NB4 (cell line): ENCODE results near the gene PAX5.

ENCODE experiments used
- MAX ChIP-seq: IDR thresholded peaks from 2 replicates; pipeline ENCODE4 v1.6.1; 2011; ENCODE audit warnings: low read depth, low read length
- MYC ChIP-seq: IDR thresholded peaks from 2 replicates; pipeline ENCODE4 v1.6.1; 2011; ENCODE audit warnings: low read depth, low read length
- POLR2A ChIP-seq: IDR thresholded peaks from 2 replicates; pipeline ENCODE4 v1.6.1; 2011; ENCODE audit warnings: mild to moderate bottlenecking; ENCODE audit not compliant: insufficient read length; ENCODE audit errors: extremely low read depth
- TF ChIP-seq, protein P1 (sequence below): IDR thresholded peaks from one replicate; pipeline ENCODE4 v1.5.1; 2012; ENCODE audit warnings: low read depth, low read length

DNA sequence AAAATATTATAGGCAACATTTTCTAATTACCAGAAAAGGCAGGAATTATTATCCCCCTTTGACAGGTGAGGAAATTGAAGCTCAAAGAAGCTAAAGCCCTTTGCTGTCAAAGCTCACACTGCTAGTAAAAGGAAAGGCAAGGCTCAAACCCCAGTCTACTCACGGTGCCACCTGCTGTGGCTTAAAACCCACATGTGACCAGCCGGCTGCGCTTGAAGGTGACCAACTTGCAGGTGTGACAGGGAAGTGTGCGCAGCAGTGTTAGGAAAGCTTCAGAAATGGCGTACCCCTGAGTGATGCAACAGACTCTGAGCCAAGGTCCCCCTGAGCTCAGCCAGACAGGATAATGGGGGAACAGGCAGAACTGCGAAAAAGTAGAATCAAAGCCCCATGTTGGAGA, 45.2 kb downstream of the PAX5 start:
- TF ChIP-seq, protein P1, sequence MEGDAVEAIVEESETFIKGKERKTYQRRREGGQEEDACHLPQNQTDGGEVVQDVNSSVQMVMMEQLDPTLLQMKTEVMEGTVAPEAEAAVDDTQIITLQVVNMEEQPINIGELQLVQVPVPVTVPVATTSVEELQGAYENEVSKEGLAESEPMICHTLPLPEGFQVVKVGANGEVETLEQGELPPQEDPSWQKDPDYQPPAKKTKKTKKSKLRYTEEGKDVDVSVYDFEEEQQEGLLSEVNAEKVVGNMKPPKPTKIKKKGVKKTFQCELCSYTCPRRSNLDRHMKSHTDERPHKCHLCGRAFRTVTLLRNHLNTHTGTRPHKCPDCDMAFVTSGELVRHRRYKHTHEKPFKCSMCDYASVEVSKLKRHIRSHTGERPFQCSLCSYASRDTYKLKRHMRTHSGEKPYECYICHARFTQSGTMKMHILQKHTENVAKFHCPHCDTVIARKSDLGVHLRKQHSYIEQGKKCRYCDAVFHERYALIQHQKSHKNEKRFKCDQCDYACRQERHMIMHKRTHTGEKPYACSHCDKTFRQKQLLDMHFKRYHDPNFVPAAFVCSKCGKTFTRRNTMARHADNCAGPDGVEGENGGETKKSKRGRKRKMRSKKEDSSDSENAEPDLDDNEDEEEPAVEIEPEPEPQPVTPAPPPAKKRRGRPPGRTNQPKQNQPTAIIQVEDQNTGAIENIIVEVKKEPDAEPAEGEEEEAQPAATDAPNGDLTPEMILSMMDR = no peak
- TF ChIP-seq POLR2A = no peak
- TF ChIP-seq MAX = no peak
- no peak for TF ChIP-seq MYC
